CD4-positive, alpha-beta T cell treated with Interleukin-4 for 4 hours (primary cell): Measurements from ENCODE around the gene XRCC2.
"Not testable (repeated sequence)": the region's sequence is repeated elsewhere in the genome, so short reads cannot be mapped to it uniquely, and the experiment has no call there.

ENCODE experiments used
- DNase-seq: peaks from one replicate; pipeline ENCODE4 v3.0.0-alpha.2; 2020

XRCC2 gene

DNA sequence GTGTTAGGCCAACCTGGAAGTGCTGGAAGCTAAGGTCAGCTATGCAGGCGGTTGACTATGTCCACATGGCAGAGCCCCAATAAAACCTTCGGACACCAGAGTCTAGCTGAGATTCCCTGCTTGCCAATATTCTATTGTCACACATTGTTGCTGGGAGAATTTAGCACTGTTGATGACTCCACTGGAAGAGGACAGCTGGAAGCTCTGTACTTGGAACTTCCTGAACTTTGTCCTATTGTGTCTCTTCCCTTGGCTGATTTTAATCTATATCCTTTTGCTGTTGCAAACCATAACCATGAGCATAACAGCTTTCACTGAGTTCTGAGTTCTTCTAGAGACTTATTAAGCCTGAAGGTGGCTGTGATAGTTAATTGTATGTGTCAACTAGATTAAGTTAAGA, 12.0 kb downstream of the XRCC2 start:
- DNase-seq: no peak

DNA sequence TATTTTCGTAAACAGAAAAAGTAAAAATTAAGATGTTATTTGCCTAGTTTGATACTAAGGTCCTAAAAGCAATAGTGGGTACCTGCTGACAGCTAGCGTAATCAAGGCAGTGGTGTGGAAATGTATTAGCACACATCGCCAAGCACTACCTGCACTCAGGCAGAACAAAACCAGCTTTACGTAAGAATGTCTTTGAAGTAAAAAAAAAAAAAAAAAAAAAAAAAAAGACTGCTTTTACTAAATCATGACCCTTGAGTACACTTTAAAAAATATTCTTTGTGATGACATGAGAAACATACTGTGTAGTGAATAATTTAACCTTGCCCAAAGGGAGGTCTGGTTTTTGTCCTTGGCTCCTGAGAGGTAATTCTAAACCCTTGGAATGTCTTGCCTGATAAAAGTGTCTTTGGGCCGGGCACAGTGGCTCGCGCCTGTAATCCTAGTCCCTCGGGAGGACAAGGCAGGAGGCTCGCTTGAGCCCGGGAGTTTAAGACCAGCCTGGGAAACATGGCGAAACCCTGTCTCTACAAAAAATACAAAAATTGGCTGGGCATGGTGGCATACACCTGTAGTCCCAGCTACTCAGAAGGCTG, 12.7 kb downstream of the XRCC2 start:
- DNase-seq: no peak

DNA sequence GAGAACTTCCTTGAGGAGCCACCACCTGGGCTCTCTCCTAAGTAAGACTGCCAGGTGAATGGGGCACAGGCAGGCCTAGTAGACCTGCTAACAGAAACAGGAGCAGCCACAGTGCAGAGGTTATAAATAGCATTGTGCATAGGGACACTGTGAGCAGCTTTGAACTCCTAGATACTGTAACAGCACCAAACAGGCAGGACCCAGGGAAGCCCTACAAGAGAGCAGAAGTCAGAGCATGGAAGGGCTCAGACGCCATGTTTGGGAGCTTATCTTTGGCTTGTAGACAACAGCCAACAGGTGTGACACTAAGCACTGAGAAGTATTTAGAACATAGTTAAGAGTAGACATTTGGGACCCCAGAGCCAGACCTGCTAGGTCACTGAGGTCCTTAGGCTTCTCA, 14.5 kb downstream of the XRCC2 start:
- DNase-seq: no peak

DNA sequence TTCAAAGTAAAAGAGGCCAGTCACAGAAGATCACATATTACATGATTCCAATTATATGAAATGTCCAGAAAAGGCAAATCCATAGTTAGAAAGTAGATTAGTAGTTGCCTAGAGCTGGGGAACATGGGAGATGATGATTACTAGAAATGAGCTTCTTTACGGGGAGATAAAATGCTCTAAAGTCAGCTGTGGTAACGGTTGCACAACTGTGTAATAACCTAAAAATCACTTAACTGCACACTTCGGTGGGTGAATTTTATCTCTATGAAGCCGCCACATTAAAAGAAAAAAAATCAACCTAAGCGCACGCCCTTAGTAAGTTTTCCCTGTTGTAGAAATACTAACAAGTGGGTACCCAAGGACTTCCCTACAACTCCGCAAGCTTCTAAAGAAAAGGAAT, 15.9 kb downstream of the XRCC2 start:
- no peak for DNase-seq

DNA sequence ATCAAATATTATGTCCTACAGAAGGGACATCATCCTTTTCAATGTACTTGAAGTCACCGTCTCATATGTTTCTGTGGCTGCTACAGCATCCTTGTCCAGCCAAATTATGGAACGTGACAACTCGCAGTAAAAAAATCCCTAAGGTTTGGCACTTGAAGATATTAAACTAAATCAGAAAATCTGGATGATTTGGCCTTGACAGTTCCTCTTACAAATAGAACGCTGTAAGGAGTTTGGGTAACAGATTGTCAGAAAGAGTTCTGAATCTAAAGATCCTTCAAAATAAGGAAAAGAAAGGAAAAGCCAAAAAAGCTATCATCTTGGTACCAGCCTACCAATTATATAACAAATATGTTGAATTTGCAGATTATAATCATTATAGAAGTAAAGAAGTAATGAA, 21.0 kb downstream of the XRCC2 start:
- DNase-seq: no peak

DNA sequence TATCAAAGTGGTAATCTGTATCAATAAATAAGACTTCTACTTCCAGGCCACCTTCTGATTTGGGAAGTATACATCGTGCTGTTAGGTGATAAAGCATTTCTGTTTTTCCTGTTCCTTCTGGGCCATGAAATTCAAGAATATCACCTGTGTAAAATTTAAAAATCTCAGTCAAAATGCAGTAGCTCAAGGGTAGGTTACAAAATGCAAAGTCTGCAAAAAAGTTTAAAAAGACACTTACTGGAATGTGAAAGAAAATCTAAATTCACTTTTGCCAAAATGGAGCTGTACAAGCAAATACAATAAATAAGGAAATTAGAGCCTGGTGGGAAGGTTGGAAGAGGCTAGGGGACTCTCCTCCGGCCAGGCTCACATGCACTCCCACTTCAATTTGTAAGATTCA, 26.7 kb downstream of the XRCC2 start:
- no peak for DNase-seq

DNA sequence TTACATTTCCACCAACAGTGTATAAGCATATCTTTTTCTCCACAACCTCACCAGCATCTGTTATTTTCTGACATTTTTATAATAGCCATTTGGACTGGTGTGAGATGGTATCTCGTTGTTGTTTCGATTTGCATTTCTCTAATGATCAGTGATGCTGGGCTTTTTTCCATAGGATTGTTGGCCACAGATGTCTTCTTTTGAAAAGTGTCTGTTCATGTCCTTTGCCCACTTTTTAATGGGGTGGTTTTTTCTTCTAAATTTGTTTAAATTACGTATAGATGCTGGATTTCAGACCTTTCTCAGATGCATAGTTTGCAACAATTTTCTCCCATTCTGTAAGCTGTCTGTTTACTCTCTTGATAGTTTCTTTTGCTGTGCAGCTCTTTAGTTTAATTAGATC, 28.9 kb downstream of the XRCC2 start:
- DNase-seq: no peak

DNA sequence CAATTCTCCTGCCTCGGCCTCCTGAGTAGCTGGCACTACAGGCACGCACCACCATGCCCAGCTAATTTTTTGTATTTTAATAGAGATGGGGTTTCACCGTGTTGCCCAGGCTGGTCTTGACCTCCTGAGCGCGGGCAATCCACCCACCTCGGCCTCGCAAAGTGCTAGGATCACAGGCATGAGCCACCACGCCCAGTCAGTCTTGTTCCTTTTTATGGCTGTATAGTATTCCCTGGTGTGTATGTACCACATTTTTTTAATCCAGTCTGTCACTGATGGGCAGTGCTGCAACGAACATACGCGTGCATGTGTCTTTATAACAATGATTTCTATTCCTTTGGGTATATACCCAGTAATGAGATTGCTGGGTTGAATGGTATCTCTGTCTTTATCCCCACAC, 29.4 kb downstream of the XRCC2 start:
- not testable (repeated sequence) for DNase-seq

DNA sequence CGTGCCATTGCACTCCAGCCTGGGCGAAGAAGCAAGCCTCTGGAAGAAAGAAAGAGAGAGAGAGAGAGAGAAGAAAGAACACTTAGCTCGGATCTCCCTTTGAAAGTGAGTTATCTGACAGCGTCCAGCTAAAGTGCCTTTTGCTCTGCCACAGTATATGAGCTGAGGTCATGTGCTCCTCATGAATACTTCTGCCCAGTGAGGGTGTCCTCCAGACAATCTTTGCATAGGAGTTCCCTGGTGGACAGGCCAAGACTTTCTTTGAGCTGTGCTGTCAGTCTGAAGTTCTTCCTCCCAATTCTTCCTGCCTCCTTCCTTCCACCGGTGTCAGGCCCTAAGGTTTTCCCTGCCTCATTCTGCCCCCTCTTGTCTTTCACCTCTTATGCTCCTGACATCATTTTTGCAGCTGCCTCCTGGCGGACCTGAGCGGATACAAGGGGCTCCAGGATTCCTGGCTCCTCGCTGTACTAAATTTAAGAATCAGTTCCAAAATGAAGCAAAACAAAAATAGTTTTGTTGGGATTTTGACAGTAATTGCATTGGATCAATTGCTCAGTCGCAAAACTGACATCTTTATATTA, 31.9 kb downstream of the XRCC2 start:
- DNase-seq: no peak

DNA sequence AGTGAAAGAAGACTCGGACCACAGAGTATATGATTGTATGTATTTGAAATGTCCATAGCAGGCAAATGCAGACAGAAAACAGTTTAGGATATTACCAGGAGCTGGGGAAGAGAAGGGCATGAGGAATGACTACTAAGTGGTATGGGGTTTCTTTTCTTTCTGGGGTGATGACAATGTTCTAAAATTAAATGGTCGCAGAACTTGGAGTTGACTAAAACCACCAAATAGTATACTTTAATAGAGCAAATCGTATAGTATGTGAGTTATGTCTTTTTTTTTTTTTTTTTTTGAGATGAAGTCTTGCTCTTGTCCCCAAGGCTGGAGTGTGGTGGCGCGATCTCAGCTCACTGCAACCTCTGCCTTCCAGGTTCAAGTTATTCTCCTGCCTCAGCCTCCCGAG, 34.6 kb downstream of the XRCC2 start:
- DNase-seq: no peak

DNA sequence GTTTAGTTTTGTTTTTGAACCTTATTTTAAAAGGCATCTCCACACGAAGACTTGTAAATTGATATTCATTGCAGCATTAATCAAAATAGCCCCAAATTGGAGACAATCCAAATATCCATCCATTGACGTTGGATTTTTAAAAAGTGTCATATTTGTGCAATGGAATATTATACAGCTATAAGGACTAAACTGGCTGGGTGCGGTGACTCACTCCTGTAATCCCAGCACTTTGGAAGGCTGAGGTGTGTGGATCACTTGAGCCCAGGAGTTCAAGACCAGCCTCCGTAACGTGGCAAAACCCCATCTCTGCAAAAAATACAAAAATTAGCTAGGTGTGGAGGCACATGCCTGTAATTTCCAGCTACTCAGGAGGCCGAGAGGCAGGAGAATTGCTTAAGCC, 35.1 kb downstream of the XRCC2 start:
- DNase-seq: no peak

DNA sequence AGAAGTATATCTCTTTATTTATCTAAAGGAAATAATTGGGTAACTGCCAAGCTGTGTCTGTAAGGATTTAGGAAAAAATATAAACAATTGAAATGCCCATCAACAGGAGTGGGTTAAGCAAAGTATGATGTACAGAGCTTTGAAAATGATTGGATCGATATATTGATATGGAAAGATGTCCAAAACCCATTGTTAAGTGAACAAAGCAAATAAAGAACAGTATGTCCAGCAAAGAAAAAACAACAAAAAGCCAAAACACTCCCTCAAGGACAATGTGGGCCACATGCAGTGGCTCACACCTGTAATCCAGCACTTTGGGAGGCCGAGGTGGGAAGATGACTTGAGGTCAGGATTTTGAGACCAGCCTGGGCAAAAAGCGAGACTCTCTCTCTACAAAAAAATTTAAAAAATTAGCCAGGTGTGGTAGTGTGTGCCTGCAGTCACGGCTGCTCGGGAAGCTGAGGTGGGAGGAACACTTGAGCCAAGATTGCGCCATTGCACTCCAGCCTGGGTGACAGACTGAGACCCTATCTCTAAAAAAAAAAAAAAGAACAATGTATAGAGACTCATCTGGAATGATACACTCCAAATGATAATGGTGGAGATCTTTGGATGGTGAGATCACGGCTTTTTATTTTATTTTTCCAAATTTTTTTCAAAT, 37.9 kb downstream of the XRCC2 start:
- DNase-seq: no peak

DNA sequence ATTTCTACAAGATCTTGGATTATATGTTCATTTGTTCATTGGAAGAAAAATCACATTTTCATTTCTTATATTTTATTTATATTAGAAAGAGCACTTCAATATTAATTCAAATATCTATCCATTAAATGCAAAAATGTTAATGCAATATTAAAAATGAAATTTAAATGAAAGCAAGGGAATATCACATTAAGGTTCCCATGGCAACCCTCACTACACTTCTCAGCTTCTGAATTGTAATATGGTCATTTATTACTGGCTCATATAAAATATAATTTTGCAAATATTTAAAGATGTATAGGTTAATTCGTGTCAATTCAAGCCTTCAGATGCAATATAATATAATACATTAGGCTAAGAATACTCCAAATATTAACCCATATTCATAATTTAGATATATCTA, 38.8 kb downstream of the XRCC2 start:
- DNase-seq: no peak

DNA sequence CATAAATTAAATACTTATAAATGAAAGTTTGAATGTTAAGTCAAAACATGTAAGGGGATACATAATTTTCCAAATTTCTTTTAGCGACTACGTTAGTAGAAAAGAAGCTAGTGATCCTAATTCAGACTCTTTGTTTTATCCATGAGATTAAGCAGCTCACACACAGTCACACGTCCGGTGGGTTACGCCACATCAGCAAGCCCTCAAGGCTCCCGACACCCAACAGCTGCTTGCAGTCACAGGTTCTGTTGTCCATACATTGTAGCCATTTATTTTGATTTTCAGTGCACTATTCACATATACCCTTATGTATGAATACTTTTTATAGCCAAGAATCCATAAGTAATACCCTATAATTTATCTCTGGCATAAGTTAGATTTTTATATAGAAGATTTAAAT, 39.5 kb downstream of the XRCC2 start:
- DNase-seq: no peak

DNA sequence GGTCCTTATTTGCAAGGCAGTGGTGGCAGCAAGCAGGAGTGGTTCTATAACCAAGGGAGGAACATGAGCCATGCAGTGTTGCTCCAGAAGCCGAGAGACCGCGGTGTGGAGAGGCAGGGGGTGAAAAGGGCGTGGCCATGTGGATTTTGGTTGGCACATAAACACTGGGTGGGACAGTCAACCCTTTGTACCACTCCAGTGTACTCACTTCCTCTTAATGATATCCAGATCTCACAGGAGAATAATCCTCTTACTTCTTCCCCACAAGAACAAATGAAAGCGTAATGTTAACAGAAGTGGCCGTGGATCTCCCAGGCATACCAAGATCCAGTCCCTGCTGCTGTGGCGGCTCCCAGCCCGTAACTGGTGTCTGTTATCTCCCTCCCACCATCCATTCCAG, 42.4 kb downstream of the XRCC2 start:
- DNase-seq: no peak

DNA sequence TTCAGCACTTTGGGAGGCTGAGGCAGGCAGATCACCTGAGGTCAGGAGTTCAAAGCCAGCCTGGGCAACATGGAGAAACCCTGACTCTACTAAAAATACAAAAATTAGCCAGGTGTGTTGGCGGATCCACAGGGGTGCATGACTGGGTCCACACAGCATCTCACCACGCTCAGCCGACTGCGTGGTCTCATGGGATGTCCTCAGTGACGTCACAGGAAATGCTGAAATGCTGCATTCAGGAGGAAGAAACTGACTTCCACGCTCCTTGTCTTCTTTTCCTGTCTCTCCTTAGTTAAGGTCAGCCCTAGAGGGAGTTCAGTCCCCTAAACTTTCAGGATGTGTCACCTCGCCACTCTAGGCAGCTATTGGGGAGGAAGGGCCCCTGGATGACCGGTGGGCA, 42.9 kb downstream of the XRCC2 start:
- no peak for DNase-seq

DNA sequence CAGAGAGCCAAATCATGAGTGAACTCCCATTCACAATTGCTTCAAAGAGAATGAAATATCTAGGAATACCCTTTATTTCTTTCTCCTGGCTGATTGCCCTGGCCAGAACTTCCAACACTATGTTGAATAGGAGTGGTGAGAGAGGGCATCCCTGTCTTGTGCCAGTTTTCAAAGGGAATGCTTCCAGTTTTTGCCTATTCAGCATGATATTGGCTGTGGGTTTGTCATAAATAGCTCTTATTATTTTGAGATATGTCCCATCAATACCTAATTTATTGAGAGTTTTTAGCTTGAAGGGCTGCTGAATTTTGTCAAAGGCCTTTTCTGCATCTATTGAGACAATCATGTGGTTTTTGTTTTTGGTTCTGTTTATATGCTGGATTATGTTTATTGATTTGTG, 47.2 kb downstream of the XRCC2 start:
- not testable (repeated sequence) for DNase-seq

DNA sequence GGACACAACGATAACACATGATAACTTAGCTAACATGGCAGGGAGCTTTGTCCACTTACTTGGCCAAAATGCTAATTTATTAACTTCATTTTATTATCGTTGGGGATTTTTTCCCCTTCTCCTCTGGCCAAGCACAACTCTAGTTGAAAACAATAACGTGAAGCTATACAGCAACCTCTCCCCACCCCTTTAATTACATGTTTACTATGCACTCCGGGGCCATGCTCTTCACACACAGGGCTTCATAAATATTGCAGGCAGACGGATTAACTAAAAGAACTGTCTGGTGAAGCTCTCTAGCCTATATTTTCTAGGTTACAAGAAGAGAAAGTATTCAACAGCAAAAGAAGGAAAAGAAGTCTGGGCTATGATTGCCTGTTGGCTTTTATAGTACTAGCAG, 51.7 kb downstream of the XRCC2 start:
- no peak for DNase-seq

DNA sequence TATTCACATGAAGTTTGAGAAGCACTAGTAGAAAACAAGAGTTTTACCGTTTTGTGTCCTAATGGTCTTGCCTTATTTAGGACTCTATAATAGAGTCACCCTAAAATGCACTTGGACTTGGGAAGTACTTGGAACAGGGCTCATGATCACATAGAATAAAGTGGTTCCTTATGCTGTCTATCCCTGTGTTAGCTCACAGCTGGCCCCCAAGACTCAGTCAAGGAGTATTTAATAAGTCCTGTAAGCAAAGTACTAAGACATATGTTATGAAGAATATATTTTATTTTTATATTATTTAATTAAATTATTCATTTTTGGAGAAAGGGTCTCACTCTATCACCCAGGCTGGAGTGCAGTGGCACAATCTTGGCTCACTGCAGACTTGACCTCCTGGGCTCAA, 54.5 kb downstream of the XRCC2 start:
- DNase-seq: no peak

DNA sequence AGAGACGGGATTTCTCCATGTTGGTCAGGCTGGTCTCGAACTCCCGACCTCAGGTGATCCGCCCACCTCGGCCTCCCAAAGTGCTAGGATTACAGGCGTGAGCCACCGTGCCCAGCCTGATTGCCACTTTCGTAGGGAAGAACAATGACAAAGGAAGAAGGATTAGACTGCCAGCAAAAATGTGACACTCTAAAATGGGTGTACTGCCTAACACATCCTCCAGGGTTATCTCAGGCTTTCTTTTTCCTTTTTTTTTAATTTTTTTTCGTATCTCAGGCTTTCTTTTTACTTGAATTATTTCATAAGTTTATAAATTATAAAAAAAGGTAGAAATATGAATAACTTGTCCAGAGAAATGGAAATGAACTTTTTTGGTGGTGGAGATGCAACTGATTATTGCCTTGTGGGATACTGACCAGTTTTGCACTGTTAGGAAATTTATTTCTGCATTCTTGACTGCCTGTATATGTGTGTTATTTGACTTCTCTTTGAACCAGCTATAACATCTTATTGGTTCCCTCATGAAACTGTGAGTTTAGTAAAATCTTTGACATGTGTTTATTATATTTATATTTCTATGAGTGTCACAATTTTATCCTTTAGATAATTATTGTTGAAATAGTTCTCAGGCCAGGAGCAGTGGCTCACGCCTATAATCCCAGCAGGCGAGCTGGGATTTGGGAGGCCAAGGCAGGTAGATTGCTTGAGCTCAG, 56.8 kb downstream of the XRCC2 start:
- DNase-seq: no peak

DNA sequence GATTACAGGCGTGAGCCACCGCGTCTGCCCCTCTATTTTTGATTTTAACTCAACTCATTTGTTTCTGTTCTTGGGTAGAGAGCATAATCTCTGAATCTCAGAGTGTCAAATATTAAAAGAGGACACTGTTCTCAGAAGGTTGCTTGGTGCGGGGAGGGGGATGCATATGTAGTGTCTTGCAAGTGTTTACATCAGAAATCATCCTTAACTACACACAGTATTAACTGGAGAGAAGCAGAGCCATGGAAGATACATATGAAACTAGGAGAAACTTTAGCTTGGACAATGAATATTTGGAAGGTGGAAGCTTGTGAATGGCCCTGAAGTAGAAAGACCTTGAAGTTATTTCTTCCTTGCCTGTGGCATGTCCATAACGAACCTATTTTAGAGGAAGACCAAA, 57.5 kb downstream of the XRCC2 start:
- no peak for DNase-seq

DNA sequence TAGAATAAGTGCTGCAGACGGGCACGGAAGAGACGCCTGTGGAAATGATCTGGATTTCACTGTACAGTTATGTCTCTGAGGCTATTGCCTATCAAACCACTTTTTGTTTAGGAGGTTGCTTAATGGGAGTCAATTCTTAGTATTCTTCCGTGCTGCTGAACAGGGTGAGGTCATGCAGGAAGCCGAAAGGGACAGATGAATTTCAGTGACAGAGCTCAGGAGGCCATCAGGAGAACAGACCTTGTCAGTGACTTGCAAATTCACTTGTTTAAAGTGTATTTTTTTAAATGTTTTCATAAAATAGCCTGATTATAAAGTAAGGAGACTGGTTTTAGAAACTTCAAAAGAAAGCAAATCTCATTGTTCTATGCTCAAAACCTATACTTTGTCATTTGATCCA, 58.9 kb downstream of the XRCC2 start:
- no peak for DNase-seq

DNA sequence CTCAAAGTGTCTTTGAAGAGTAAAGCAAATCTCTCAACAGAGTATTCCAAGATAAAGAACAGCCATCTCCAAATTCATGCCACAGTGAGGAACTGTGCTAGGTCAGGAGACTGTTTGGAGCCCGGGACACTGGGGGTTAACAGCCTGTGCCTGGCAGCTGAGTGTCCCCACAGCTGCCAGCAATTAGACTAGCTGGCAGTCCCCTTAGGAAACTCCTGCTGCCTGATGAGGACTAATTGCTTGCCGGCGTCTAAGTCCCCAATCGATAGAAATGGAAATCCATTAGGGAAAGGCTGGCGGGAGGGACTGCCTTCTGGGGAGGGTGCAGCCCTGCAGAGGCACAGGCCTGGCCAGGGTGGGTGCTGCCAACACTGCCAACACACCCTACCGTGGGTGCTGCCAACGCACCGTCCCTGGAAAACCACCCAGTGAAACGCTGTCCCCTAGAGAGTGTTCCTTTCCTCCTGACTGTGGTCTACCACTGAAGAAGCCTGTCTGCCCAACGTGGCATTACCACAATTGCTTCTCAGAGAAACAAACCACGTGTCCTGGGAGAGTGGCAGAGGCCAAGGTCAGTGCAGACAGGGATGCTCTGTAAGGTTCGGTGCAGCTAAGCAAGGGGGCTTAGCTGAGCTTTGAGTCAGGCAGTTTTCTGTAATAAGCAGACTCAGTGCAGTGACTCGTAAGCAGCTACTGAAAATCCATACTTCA, 60.8 kb downstream of the XRCC2 start:
- DNase-seq: no peak

DNA sequence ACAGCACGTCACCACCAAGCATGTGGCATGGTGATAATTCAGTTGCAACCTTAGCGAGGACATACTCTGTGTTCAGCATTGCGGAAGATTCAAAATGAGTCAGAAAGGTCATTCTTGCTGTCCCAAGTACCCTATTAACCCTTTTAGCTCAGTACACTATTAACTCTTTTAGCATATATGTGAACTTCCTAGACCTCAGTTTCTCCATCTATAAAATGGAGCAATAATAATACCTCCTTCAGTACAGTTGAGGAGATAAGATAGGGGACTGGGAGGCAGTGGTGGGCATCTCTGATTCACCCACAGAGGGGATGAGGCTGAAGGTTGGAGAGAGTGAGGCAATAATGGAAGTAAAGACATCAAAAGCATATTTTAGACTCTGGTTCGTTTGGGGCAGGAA, 67.3 kb downstream of the XRCC2 start:
- DNase-seq: no peak
